IPS-18c (cell line): ENCODE data around the gene SCARF1.

Experiments used
- H3K4me3 ChIP-seq: 2 replicates; pipeline ENCODE4 v1.7.0; 2013; ENCODE audit warnings: low read depth, mild to moderate bottlenecking, low read length, moderate library complexity; ENCODE audit not compliant: insufficient read depth
- H3K9me3 ChIP-seq: one replicate; pipeline ENCODE4 v1.6.1; 2013; ENCODE audit warnings: mild to moderate bottlenecking, low read length, moderate library complexity; ENCODE audit not compliant: control insufficient read depth, insufficient read depth

The SCARF1 gene

DNA sequence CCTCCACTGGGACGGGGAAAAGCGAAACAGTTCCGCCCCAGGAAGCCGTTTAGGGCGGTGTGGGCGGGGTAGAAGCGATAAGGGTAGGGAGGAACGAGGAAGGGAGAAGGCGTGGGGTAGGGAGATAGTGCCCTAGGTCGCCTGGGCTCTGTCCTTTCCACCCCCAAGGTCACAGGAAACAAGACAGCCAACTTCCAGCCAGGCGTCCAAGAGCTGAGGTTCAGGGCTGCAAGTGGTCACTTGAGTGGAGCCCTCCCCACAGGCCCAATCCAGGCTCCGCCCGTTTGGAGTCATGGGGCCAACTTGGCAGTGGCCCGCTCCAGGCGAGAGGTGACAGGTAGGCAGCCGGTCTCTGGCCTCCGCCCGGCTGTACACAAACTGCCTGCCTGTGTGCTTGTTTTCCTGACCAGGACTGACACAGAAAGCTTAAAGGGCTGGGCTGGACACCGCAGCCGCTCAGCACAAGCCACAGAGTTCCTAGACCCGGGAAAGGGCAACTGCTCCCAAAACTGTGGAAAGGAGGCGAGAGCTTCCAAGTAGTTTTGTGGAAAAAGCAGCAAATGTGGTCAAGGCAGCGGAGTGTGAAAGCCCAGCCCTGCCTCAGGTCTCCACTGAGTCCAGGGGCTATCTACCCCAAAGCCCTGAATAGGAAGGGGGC lies 4.4 kb upstream of the SCARF1 start, which contains the start of gene RILP:
RILP (minus strand) TSS at position 23 of the 658 bp plus-strand sequence. CDS start 62 bp downstream, outside the sequence.
- no peaks in the 10 kb centered on the region for H3K9me3 ChIP-seq
- peak within 1 kb of the TSS; percentile 75 for H3K4me3 ChIP-seq

DNA sequence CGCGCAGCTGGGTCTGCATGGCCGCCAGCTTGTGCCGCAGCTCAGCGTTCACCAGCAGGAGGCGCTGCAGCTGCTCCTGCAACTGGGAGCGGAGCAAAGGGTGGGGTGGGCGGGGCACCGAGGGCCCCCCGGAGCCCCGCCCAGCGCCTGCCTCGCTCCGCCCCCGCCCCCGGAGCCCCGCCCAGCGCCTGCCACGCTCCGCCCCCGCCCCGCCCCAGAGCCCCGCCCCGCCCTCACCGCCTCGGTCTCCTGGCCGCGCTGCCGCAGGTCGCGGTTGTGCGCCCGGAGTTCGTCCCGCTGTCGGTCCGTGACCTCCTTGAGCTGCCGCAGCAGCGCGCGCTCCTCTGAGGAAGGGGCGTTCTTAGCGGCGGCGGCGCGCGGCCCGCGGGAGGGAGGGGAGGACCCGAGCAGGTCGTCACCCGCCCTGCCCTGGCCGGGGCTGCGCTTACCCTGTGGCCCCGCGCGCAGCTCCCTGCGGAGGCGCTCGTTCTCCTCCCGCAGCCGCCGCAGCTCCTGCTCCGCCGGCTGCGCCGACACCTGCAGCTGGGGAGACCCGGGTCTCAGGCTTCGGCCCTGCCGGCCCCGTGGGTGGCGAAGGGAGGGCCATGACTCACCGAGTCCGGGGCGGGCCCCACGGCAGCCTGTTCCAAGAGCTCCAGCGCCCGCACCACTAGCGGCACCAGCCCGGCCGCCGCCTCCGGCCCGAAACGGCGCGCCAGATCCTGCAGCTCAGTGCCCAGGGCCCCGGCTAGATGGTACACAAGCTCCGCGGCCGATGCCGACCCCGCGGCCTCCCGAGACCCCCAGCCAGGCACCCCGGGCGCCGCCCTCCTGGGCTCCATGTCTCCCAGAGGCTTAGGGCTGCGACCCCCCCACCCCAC lies 3.7 kb upstream of the SCARF1 start:
- Histone ChIP-seq H3K4me3 (peak overlapping the region; percentile 75), H3K9me3 (no peaks in the 10 kb centered on the region)

DNA sequence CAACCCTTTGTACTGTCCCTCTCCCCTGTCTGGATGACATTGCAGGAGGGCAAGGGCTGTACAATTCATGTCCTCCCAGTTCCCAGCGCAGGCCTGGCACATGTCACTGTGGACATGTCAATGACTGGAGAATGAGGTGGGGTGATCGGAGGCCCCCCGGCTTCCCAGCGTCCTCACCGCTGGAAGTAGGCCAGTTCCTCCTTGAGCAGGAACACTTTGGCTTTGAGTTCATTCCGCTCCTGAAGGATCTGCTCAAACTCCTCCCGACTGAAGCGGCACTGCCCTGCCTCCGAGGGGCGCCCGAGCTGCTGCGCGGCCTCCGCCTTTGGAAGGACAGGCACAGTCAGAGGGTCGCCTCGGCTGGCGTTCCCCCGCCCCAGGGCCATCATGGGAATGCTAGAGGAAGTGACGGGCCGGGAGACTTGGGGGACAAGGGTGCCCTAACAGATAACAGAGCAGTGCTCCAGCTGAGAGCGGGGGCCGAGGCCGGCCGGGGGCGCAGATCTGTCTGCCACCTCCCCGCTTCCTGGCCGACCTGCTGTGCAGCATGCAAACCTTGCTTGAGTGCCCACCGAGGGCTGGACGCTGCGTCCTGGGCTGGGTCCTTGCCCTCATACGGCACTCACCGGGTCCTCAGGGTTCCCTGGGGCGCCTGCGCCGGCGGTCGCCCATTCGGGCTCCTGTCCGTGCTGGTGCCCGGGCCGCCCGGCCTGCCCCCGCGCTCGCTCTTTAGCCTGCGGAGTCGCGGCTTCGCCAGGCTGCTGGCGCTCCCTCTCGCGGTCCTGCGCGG lies 2.8 kb upstream of the SCARF1 start:
- H3K4me3 ChIP-seq, result peak overlapping the region; percentile 71

DNA sequence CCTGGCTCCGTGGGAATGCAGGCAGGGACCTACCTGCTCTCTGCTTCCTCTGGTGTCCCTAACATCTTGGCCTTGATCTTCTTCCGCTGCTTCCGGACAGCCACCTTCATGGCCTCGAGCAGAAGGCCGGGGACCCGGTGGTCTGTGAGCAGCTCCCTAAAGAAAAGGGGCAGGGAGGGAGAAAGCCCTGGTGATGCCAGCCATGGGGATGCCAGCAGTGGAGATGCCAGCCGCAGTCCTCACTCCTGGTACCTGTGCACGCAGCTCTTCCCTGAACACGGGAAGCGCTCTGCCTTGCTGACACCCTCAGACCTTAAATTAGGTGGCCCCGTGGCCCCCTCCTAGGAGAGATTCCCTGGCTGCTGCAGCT lies 2.3 kb upstream of the SCARF1 start:
- Histone ChIP-seq H3K4me3 (peak overlapping the region; percentile 71; the same call in 1 of the 2 replicates), H3K9me3 (no peaks in the 10 kb centered on the region)

More for the DNA sequence above, 2.8 kb upstream of the SCARF1 start:
- no peaks in the 10 kb centered on the region for H3K9me3 ChIP-seq

DNA sequence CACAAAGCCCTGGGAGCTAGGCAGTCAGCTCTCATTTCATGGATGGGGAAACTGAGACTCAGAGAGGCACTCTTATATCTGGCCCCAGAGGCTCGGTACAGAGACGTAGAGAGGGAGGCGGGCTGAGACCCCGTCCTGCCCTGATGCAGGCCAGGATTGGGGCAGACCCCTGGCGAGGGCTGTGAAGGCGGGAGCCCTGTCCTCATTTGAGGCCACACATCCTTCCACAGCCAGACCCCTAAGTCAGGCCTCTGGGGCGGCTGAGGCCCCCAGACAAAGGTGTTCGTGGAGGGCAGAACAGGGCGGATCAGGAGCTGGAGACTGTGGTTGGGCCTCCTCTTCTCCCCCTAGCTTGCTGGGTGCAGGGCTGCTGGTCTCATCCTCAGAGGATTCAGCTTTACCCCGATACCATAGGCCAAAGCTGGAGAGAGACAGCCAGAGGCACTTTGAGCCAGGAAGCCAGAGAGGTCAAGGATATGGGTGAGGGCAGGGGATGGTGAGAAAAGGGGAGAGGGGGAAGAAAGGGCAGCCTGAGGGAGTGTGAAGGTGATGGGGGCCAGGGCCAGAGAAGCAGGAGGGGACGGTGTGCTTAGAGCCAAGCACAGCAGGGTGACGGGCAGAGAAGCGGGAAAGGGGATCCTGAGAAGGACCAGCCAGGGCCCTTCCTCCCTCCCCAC lies 805 bp upstream of the SCARF1 start:
- Histone ChIP-seq H3K9me3 (no peaks in the 10 kb centered on the region), H3K4me3 (no peak overlapping the region)

DNA sequence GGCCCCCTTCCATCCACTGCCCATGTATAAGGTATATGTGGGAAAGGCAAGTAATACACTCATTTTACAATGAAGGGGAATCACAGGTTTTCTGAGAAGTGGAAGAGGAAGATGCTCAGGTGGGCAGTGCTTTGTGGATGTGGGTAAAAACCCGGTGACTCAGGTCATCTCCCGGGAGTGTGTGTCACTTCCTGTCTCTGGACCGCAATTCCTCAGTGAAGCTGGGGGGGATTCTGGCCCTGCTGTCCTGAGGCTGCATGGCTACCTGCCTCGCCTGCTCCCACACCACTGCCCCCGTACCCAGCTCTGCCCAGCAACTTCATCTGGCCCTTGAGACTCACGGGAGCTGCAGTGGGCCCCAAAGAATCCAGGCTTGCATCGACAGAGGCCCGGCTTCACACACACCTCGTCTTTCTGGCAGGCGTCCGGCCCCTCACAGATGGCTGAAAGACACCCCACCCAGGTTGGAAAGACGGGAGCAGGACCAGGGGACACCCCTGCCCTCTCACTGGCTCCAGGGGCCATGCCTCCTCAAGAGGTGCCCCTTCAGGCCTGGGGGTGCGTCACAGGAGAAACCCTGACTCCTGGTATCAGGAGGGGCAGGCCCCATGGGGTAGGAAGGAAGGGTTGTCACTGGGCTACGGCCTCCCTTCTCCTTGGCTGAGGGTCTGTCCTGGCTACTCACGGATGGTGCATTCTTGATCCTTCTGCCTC lies 882 bp downstream of the SCARF1 start:
- Histone ChIP-seq H3K4me3 (no peak overlapping the region), H3K9me3 (no peaks in the 10 kb centered on the region)

DNA sequence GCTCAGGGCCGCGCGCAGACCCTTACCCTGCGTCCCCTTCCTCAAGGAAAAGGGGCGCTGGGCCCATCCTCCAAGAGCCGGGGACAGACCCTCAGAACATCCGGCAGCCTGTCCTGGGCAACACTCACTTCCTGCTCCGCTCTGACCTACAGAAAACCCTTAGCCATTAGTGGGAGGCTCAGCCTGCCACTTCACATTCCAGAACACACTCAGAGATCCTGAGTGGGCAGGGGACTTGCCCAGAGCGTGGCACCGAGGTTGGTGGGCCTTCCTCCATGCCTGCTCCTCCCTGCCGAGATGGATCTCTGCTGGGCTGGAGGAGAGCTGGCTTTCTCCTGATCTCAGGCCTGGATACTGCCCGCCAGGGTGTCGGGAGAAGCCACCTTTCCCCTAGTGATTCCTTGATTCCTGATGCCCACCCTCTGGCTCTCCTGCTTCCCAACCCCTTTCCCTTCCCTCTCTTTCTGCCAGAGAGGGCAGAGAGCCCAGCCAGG lies 1.5 kb downstream of the SCARF1 start:
- H3K9me3 ChIP-seq, result no peaks in the 10 kb centered on the region
- H3K4me3 ChIP-seq, result peak overlapping the region; percentile 43

DNA sequence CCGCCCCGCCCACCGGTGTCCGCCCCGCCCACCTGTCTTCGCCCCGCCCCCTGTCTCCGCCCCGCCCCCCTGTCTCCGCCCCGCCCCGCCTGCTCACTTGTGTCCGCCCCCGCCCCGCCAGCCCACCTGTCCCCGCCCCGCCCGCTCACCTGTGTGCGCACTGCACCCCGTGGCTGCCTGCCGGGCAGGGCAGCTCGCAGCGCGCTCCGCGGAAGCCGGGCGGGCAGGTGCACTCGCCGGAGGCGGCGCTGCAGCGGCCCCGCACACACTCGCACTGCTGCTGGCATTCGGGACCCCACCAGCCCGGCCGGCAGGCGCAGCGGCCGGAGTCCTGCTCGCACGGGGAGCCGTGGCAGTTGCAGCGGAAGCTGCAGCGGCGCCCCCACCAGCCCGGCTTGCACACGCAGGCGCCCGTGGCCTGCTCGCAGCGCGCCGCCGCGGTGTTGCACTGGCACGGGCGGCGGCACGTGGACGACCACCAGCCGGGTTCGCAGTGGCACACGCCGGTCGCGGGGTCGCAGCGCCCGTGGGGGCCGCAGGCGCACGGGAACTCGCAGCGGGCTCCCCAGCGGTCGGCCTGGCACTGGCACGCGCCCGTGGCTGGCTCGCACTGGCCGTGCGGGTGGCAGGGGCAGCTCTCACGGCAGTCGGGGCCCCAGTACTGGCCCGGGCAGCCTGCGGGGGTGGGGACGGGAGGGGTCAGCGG lies 2.1 kb downstream of the SCARF1 start:
- no peaks in the 10 kb centered on the region for H3K9me3 ChIP-seq
- peak overlapping the region; percentile 43 for H3K4me3 ChIP-seq

DNA sequence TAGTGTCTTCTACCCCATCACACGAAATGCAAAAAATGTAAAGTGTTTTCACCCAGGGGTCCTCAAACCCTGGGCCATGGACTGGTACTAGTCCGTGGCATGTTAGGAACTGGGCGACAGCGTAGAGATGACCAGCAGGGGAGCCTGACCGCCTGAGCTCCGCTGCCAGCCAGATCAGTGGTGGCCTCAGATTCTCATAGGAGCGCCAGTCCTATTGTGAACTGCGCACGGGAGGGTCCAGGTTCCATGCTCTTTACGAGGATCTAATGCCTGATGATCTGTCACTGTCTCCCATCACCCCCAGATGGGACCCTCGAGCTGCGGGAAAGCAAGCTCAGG lies 4.5 kb downstream of the SCARF1 start:
- no peaks in the 10 kb centered on the region for H3K9me3 ChIP-seq
- no peak overlapping the region for H3K4me3 ChIP-seq

DNA sequence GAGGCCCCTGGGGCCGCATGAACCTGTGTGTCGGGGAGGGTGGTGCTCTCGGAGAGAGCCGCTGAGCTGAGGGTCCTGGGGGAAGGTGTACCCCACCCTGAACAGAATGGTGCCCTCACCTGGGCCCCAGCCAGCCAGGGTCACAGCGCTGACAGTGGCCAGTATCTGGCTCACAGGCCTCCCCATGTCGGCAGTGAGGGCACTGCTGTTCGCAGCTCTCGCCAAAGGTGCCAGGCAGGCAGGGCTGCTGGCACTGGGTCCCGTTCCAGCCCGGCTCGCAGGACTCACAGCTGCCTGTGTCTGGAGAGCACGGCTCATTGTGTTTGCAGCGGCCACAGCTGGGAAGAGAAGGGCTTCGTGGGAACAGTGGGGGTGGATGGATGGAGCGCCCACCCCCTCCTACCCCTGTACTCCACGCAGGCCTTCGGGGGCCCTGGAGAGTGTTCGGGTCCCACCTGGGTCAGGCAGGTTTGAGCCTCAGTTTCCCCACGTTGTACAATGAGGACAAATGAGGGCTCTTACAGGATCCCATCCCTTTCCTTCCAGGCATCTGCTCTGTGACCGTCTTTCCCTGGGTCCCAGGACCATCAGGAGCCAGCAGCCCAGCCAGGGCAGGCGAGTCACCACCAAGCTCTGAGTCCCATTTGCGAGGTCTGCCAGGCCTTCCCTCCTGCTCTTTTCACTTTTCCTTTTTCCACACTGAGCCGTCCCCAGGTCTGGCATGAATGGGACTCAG lies 5.0 kb downstream of the SCARF1 start:
- Histone ChIP-seq H3K9me3 (no peaks in the 10 kb centered on the region), H3K4me3 (no peak overlapping the region)

DNA sequence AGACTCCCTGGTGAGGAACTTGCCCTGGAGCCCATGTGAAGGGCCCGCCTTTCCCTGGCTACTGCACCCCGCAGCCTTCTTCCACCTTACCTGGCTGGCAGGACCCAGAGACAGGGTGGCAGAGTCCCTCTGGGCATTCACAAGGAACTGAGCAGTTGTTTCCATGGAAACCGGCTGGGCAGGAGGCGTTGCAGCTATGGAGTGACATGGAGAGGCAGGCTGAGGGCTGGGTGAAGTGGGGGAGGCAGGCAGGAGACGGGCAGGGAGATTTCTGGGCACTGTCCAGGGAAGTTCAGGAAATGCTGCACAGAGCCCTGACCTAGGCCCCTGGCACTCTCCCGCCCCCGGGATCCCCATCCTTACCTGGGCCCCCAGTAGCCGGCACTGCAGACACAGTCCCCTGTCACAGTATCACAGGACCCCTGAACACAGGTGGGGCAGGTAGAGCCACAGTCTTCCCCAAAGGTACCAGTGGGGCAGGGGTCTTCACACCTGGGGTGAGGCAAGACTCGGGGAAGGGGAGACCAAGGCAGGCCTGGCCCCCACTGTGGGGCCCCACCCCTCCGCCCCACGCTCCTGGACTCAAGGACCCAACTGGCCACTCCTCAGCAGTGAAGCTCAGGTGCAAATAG lies 5.9 kb downstream of the SCARF1 start:
- H3K4me3 ChIP-seq, result no peak overlapping the region
- H3K9me3 ChIP-seq, result no peaks in the 10 kb centered on the region

DNA sequence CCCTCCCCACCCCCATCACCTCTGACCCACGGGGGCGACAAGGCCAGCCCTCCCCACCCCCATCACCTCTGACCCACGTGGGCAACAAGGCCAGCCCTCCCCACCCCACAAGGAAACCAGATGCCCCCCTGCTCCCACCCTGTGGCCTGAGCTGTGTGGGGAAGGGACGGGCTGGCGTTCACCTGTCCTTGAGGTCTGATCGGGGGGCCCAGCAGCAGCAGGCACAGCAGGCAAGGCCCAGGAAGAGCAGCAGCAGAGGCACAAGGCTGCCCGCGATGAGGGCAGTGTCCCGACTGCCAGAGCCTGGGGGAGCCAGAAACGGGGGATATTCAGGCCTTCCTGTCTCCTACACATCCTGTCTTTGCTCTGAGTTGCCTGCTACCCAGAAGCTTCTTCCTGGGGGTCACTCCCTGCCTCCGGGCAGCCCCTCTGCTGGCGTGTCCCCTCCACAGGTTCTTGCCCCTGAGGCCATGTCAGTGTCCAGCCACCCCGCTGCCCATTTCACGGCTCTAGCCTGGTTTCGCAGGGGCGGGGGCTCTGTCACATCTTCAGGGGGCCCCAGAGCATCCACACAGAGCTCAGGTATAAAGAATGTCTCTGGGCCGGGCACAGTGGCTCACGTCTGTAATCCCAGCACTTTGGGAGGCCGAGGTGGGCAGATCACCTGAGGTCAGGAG lies 6.8 kb downstream of the SCARF1 start:
- H3K4me3 ChIP-seq, result no peak overlapping the region
- H3K9me3 ChIP-seq, result no peaks in the 10 kb centered on the region

DNA sequence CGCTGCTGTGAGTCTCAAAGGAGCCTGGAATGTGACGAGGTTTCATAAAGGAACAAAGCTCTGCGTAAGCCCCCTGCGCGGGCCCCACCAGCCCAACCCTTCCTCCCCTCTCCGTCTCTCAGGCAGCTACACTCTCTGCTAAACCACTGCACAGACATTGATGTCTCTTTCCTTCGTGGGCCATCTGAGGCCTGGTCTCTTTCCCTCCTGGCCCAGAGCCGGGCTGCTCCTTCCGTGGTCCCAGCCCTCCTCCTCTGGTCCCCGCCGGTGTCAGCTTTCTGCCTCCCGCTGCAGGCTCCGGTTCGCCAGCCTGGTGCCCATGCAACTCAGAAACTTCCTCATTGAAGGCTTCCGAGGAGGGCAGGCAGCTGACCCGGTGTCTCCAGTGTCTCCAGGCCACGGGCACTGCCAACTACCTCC lies 7.4 kb downstream of the SCARF1 start:
- Histone ChIP-seq H3K4me3 (no peak overlapping the region), H3K9me3 (no peaks in the 10 kb centered on the region)

DNA sequence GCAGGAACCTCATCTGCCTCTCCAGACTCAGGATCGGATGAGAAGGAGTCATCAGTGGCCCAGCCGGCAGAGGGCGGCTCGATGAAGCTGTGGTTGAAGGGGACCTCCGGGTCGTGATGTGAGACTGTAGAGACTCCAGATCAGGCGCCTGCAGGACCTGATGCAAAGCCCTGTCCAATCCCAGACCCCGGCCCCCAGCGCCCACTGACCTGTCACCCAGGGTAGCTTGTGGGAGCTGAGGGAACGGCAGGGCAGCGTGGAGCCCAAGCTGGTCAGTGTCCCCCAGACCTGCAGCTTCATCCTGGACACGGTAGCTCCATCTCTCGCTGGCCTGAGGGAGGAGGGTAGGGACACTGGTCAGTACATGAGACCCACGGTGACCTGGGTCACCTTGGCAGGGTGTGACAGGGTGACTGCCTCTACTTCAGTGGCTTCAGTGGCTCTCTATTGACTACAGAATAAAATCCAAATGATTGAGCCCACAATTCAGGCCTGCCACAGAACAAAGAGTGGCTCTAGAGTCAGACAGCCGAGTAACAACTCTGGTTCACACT lies 8.7 kb downstream of the SCARF1 start:
- Histone ChIP-seq H3K4me3 (no peak overlapping the region), H3K9me3 (no peaks in the 10 kb centered on the region)
